ENCODE measurements around the gene FSTL5. TPM values are rescaled to one million over a fixed set of nuclear protein-coding genes. Genes with fewer than 3 reads are reported as not detected.

FSTL5 gene
- total RNA-seq, 1 experiment from 2014 or later: not detected

GRCh38 chr4:161342881-161343568 is 820.8 kb downstream of the FSTL5 start:
- no peak overlapping the region for H3K23ac ChIP-seq (ENCODE audit: insufficient read length, low read depth, low read length)

More at GRCh38 chr4:161342881-161343568, 820.8 kb downstream of the FSTL5 start:
- Histone ChIP-seq H3K9me3 (ENCODE audit: control insufficient read depth, low read depth, low read length) (no peaks in the 10 kb centered on the region), H3K4me2 (ENCODE audit: insufficient read depth, insufficient read length, low read length) (no peak overlapping the region), H3K9ac (ENCODE audit: extremely low read depth, insufficient read length, low read length) (no peak overlapping the region), H4K20me1 (ENCODE audit: control insufficient read depth, insufficient read depth, insufficient read length) (no peaks in the 10 kb centered on the region), H4K5ac (ENCODE audit: insufficient read length, low read depth, low read length) (no peak overlapping the region), H3K79me2 (ENCODE audit: insufficient read depth, low read length) (no peaks in the 10 kb centered on the region), H2BK12ac (ENCODE audit: insufficient read length, low read depth, low read length) (no peak overlapping the region), H3K27ac (ENCODE audit: insufficient read length, low read depth, low read length) (no peak overlapping the region), H3K27me3 (ENCODE audit: insufficient read depth, low read length) (no peaks in the 10 kb centered on the region), H2BK120ac (ENCODE audit: low read depth, low read length, poor library complexity, severe bottlenecking) (no peak overlapping the region), H3K56ac (ENCODE audit: insufficient read length, low read depth, low read length) (no peak overlapping the region), H2AK5ac (ENCODE audit: insufficient read length, low read length) (no peak overlapping the region), H3K14ac (ENCODE audit: insufficient read depth, low read length) (no peak overlapping the region), H3K4ac (ENCODE audit: low read depth, low read length) (no peak overlapping the region), H2AFZ (ENCODE audit: low read length) (no peak overlapping the region), H4K8ac (replicated peaks; ENCODE audit: insufficient read length, low read depth, low read length) (no peak overlapping the region), H3K18ac (ENCODE audit: insufficient read length, low read depth, low read length) (no peak overlapping the region), H3T11ph (ENCODE audit: low read length) (no peak overlapping the region), H3K4me1 (ENCODE audit: insufficient read depth, low read length) (no peaks in the 10 kb centered on the region; the same call in 1 of the 2 replicates), H4K91ac (ENCODE audit: insufficient read length, low read depth, low read length) (no peak overlapping the region), H3K23me2 (ENCODE audit: insufficient read length, low read depth, low read length, poor library complexity, severe bottlenecking) (no peaks in the 10 kb centered on the region), H2BK15ac (ENCODE audit: low read depth, low read length) (no peak overlapping the region), H3K79me1 (ENCODE audit: insufficient read depth, low read depth, low read length, poor library complexity, severe bottlenecking) (no peaks in the 10 kb centered on the region), H2BK5ac (ENCODE audit: insufficient read length, low read length) (no peak overlapping the region), H2BK20ac (ENCODE audit: low read depth, low read length, poor library complexity, severe bottlenecking) (no peak overlapping the region)
- Mint-ChIP-seq H3K36me3 (ENCODE audit: insufficient read depth in 1 of 3, low read depth in 3 of 3) (no peaks in the 10 kb centered on the region), H3K4me1 (peaks cover 10% of the 10 kb centered on the region in 2 experiments; a peak in 3 of 4 replicates), H3K9me3 (no peaks in the 10 kb centered on the region), H3K4me3 (no peak overlapping the region), H3K27ac (no peak overlapping the region; a peak in 1 of 7 replicates), H3K27me3 (ENCODE audit: low read depth) (no peaks in the 10 kb centered on the region)
- no peak for TF ChIP-seq CTCF (conservative IDR thresholded peaks at IDR 0.05)
- DNase-seq: no peak
- no CpG with 5 or more reads among the region's 6 CpGs for WGBS (ENCODE audit: extremely low coverage, insufficient read length, low lambda C conversion rate)

All from H9 (cell line).